ENCODE measurements around the gene PNMA6F.

Gene PNMA6F

GRCh38 chrX:153321381-153322124 lies at the start of gene PNMA6F:
TSS of gene PNMA6F (minus strand) at chrX:153321767. CDS start at chrX:153320674, 1,093 bp downstream.
- no peak for DNase-seq (ENCODE audit: low spot score)

- DNase-seq (ENCODE audit: low spot score), result no peak
Observed at GRCh38 chrX:153371256-153371655, 49.7 kb upstream of the PNMA6F start.

- no peak for DNase-seq (ENCODE audit: low spot score)
Observed at GRCh38 chrX:153370293-153371055, 48.9 kb upstream of the PNMA6F start.

- no peak for DNase-seq (ENCODE audit: low spot score)
Observed at GRCh38 chrX:153366878-153367538, 45.4 kb upstream of the PNMA6F start.

- DNase-seq (ENCODE audit: low spot score), result no peak
Observed at GRCh38 chrX:153366119-153366518, 44.6 kb upstream of the PNMA6F start.

- no peak for DNase-seq (ENCODE audit: low spot score)
Observed at GRCh38 chrX:153365670-153366069, 44.1 kb upstream of the PNMA6F start.

GRCh38 chrX:153361781-153362397 lies 40.3 kb upstream of the PNMA6F start:
- no peak for DNase-seq (ENCODE audit: low spot score)

GRCh38 chrX:153357877-153358276 lies 36.3 kb upstream of the PNMA6F start:
- DNase-seq (ENCODE audit: low spot score), result no peak

- no peak for DNase-seq (ENCODE audit: low spot score)
Observed at GRCh38 chrX:153353416-153353815, 31.8 kb upstream of the PNMA6F start.

- DNase-seq (ENCODE audit: low spot score), result no peak
Observed at GRCh38 chrX:153352858-153353257, 31.3 kb upstream of the PNMA6F start.

GRCh38 chrX:153351981-153352380 lies 30.4 kb upstream of the PNMA6F start:
- no peak for DNase-seq (ENCODE audit: low spot score)

- no peak for DNase-seq (ENCODE audit: low spot score)
Observed at GRCh38 chrX:153349952-153350351, 28.4 kb upstream of the PNMA6F start.

GRCh38 chrX:153348421-153348820 lies 26.9 kb upstream of the PNMA6F start:
- DNase-seq (ENCODE audit: low spot score), result no peak

GRCh38 chrX:153347530-153347929 lies 26.0 kb upstream of the PNMA6F start:
- no peak for DNase-seq (ENCODE audit: low spot score)

- no peak for DNase-seq (ENCODE audit: low spot score)
Observed at GRCh38 chrX:153343674-153344073, 22.1 kb upstream of the PNMA6F start.

GRCh38 chrX:153342762-153343558 lies 21.4 kb upstream of the PNMA6F start:
- no peak for DNase-seq (ENCODE audit: low spot score)

GRCh38 chrX:153340111-153340510 lies 18.5 kb upstream of the PNMA6F start:
- DNase-seq (ENCODE audit: low spot score), result no peak

- DNase-seq (ENCODE audit: low spot score), result no peak
Observed at GRCh38 chrX:153339662-153340061, 18.1 kb upstream of the PNMA6F start.

- DNase-seq (ENCODE audit: low spot score), result no peak
Observed at GRCh38 chrX:153338836-153339235, 17.3 kb upstream of the PNMA6F start.

- no peak for DNase-seq (ENCODE audit: low spot score)
Observed at GRCh38 chrX:153336988-153337387, 15.4 kb upstream of the PNMA6F start.

- no peak for DNase-seq (ENCODE audit: low spot score)
Observed at GRCh38 chrX:153336121-153336894, 14.7 kb upstream of the PNMA6F start.

Data from pons (tissue), 1 donor.